Measurements from ENCODE around the gene THEMIS. TPM values are rescaled to one million over a fixed set of nuclear protein-coding genes. Genes with fewer than 3 reads are reported as not detected.
A peak's percentile ranks its signal among the peaks of the same experiment; 100 is the strongest.

THEMIS gene
- total RNA-seq, 1 experiment from 2014 or later = not detected

GRCh38 chr6:127859956-127860355 lies 40.9 kb downstream of the THEMIS start:
- no peak for TF ChIP-seq EZH2 (IDR thresholded peaks at IDR 0.05; ENCODE audit: borderline replicate concordance, low read depth, low read length, poor library complexity, severe bottlenecking)
- TF ChIP-seq CTCF (conservative IDR thresholded peaks at IDR 0.05; ENCODE audit: low read depth, low read length) = no peak
- POLR2A ChIA-PET (ENCODE audit: low non-redundant PET) = interaction anchor here (0.5 kb wide), 1 partner anchor 157 kb away, joined by 6 read pairs; no protein-coding TSS in a partner anchor
- H3K4me3 ChIP-seq (ENCODE audit: low read depth, low read length, poor library complexity, severe bottlenecking) = no peak overlapping the region
- CTCF ChIA-PET = no interaction called here
- no peaks in the 10 kb centered on the region for H3K36me3 ChIP-seq (ENCODE audit: insufficient read depth, low read length, poor library complexity, severe bottlenecking)
- H3K27me3 ChIP-seq (replicated peaks; ENCODE audit: insufficient read depth, low read depth, low read length, poor library complexity) = no peaks in the 10 kb centered on the region
- intact Hi-C loops (cut with micrococcal nuclease; ENCODE audit: unreplicated experiment) = loop anchor here (5.0 to 10.0 kb wide), 4 partner anchors 467 to 1515 kb away; no protein-coding TSS in a partner anchor
- peaks cover 17% of the 10 kb centered on the region for H3K4me1 ChIP-seq (ENCODE audit: insufficient read depth, low read length, poor library complexity, severe bottlenecking)
- DNase-seq (ENCODE audit: low spot score) = no peak
- no peak overlapping the region for H3K27ac ChIP-seq (ENCODE audit: low read depth, low read length, poor library complexity, severe bottlenecking)
- no peaks in the 10 kb centered on the region for H3K9me3 ChIP-seq (ENCODE audit: low read depth, low read length, poor library complexity, severe bottlenecking)
- no TSS peak for BruUV-seq (replicated peaks)

- Histone ChIP-seq H3K27me3 (replicated peaks; ENCODE audit: insufficient read depth, low read depth, low read length, poor library complexity) (no peaks in the 10 kb centered on the region), H3K4me3 (ENCODE audit: low read depth, low read length, poor library complexity, severe bottlenecking) (no peak overlapping the region), H3K4me1 (ENCODE audit: insufficient read depth, low read length, poor library complexity, severe bottlenecking) (peaks cover 17% of the 10 kb centered on the region), H3K9me3 (ENCODE audit: low read depth, low read length, poor library complexity, severe bottlenecking) (no peaks in the 10 kb centered on the region), H3K27ac (ENCODE audit: low read depth, low read length, poor library complexity, severe bottlenecking) (no peak overlapping the region), H3K36me3 (ENCODE audit: insufficient read depth, low read length, poor library complexity, severe bottlenecking) (no peaks in the 10 kb centered on the region)
- no peak for TF ChIP-seq CTCF (conservative IDR thresholded peaks at IDR 0.05; ENCODE audit: low read depth, low read length)
- no peak for TF ChIP-seq EZH2 (IDR thresholded peaks at IDR 0.05; ENCODE audit: borderline replicate concordance, low read depth, low read length, poor library complexity, severe bottlenecking)
- ChIA-PET POLR2A (ENCODE audit: low non-redundant PET) (no interaction called here), CTCF (interaction anchor here (0.6 kb wide), 1 partner anchor 94 kb away, joined by 3 read pairs; no protein-coding TSS in a partner anchor)
- intact Hi-C loops (cut with micrococcal nuclease; ENCODE audit: unreplicated experiment) = loop anchor here (5.0 to 10.0 kb wide), 4 partner anchors 468 to 1516 kb away; no protein-coding TSS in a partner anchor
- no peak for DNase-seq (ENCODE audit: low spot score)
- no TSS peak for BruUV-seq (replicated peaks)
These were observed 42.0 kb downstream of the THEMIS start for GRCh38 chr6:127858727-127859391.

GRCh38 chr6:127857051-127857637 lies 43.7 kb downstream of the THEMIS start:
- DNase-seq (ENCODE audit: low spot score) = peak; percentile 59
- Histone ChIP-seq H3K4me3 (ENCODE audit: low read depth, low read length, poor library complexity, severe bottlenecking) (no peak overlapping the region), H3K4me1 (ENCODE audit: insufficient read depth, low read length, poor library complexity, severe bottlenecking) (peaks cover 17% of the 10 kb centered on the region), H3K36me3 (ENCODE audit: insufficient read depth, low read length, poor library complexity, severe bottlenecking) (no peaks in the 10 kb centered on the region), H3K9me3 (ENCODE audit: low read depth, low read length, poor library complexity, severe bottlenecking) (no peaks in the 10 kb centered on the region), H3K27me3 (replicated peaks; ENCODE audit: insufficient read depth, low read depth, low read length, poor library complexity) (no peaks in the 10 kb centered on the region), H3K27ac (ENCODE audit: low read depth, low read length, poor library complexity, severe bottlenecking) (no peak overlapping the region)
- intact Hi-C loops (cut with micrococcal nuclease; ENCODE audit: unreplicated experiment) = loop anchor here (5.0 to 10.0 kb wide), 4 partner anchors 470 to 1518 kb away; no protein-coding TSS in a partner anchor
- TF ChIP-seq CTCF (conservative IDR thresholded peaks at IDR 0.05; ENCODE audit: low read depth, low read length) (no peak), EZH2 (IDR thresholded peaks at IDR 0.05; ENCODE audit: borderline replicate concordance, low read depth, low read length, poor library complexity, severe bottlenecking) (no peak)
- no TSS peak for BruUV-seq (replicated peaks)
- ChIA-PET POLR2A (ENCODE audit: low non-redundant PET) (interaction anchor here (0.6 kb wide), 1 partner anchor 850 kb away, joined by 3 read pairs; no protein-coding TSS in a partner anchor), CTCF (no interaction called here)

Measured in A673 (cell line).